Stimulated activated CD4-positive, alpha-beta T cell treated with anti-CD3 and anti-CD28 coated beads, Interleukin-15, amount 100 ng/mL, for 48 hours (primary cell): ENCODE measurements around the gene GALK1.
A peak's percentile ranks its signal among the peaks of the same experiment; 100 is the strongest.
"Not testable (repeated sequence)": the region's sequence is repeated elsewhere in the genome, so short reads cannot be mapped to it uniquely, and the experiment has no call there.

Experiments used
- DNase-seq, 2 donors: peaks; one replicate each; pipeline ENCODE4 v3.0.0-alpha.2; 2020; ENCODE audit warnings: low read depth in 2 of 2

The GALK1 gene

DNA sequence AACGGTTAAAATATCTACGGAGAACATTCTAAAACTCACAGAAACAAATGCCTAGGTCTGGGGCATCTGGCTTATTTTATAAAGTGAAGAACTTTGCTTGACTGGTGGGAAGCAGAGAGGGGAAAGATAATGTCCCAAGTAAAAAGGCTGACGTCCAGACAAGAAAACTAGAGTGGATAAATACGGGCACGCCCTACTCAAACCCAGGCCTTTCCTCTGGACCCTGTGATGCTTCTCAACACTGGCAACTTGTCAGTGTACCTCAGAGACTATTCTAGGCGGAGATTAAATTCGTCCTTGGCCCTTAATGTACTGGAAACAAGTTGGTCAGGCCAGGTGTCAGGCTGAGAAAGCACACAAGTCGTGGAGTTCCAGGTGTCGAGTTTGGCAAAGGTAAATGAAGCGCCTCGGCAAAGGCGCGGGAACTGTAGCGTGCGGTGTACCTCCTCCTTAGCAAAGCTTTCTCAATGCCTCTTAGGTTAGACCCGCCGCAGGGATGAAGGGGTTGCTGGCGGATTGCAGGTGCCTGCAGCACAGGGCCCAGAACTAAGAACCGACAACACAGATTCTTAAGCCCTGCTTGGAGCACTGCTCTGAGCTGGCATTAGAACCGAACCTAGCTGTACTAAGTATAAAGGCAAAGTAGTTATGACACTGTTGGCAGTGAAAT is 18.9 kb upstream of the GALK1 start:
- DNase-seq: no peak

DNA sequence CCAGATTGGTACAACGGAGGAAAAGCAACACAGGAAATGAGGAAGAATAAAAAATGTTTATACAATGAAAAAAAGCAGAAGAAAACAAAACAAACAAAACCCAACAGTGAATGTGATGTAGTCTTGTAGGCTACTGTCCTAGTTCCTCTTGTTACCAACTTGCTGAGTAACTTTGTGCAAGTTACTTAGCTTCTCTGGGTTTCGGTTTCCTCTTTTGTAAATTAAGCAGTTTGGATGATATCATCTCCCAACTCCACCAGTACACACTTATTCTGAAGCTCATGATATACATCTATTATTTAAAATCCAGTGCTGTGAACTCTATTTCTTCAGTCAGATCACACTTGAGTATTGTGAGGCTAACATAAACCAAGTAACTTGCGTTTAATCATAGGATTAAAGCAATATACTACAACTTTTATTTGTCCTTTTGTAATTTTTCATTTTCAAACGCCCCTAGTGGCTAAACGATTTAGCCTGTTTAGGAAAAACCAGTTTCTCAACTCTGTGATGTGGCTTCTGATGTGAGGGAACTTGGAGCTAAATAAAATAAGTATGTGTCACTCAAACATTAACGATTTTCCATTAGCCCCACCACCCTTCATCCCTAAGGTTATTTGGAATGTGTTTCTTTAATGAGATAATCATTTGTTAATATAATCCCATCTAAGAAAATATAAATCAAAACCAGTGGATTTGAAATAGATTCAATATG is 18.2 kb upstream of the GALK1 start:
- DNase-seq: no peak

DNA sequence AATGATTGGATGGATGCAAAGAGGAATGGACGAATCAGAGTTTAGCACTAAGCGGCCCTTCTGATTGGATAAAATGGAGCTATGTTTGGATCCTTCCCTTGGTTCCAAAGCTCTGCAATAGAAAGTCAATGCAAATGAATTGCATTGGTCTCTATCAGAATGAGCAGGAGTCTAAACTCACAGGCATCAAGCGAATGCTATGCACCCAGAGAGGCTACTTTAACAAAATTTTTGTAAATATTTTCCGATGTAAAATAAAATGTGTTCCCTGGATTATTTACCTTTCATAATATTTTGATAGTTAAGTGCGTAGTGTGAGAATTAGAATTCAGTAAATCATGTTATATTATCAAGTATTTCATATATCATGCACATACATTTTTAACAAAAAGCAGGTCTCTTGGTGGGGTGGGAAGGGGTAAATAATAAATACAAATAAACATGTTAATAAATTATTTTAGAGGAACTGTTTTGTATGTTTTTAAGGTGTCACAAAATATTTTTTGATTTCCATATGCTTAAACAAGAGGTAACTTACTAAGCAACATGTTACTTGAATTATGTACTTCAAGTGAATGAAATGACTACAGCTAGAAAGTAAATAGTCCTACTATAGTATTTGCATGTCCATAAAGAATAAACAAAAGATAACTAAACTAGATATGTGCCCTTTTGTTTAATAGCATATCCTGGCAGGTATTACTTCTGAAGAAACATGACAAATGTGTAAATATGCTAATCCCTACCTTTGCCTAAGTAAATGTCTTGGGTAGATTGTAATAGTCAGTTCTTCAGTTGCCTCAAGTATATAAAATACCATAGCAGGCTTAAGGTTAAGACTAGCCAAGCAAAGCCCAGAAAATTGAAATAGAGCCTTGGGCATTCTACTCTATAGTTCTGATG is 15.2 kb upstream of the GALK1 start:
- no peak for DNase-seq

DNA sequence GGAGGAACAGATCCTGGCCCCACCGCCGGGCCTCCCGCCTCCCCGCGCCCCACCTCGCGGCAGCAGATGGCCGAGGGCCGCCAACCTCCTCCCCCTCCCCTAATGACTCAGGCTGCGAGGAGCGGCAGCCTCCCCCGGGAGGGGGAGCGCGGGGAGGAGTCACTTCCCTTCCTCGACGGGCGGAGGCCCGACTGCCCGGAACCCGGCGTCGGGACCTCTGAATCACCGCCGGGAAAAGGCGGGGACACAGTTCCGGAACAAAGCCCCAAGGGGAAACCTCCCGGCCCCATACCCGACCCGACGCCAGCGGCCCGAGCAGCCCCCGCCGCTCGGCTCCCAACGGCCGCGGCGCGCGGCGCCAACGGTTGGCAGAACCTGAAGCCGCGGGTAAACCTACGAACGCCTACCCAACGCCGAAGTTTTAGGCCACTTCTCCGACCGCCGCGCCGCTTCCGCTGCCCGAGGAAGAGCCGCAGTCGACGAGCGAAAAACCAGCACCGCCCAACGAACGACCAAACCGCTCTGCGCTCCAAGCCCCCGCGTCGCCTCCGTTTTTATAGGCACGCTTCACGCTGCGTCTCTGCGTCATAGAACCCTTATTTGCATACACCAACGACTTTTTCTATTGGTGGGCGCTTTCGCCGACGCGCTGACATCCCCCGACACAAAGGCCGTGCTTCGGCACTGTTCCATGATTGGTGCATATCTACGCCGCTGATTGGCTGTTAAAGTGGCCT is 14.4 kb upstream of the GALK1 start:
- DNase-seq: peak; percentile 91 to 93

DNA sequence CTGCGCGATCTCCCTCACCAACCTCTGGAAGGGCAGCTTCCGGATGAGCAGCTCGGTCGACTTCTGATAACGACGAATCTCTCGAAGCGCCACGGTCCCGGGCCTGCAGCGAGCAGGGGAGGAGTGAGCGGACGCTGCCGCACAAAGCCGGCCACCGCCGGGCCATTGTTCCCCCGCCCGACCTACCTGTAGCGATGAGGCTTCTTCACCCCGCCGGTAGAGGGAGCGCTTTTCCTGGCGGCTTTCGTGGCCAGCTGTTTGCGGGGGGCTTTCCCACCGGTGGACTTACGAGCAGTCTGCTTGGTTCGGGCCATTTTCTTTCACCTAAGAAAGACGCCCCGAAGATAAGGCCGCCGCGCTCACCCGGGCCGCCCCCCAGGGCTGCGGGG is 13.9 kb upstream of the GALK1 start:
- peak in 1 of 2 donors; percentile 67 for DNase-seq

DNA sequence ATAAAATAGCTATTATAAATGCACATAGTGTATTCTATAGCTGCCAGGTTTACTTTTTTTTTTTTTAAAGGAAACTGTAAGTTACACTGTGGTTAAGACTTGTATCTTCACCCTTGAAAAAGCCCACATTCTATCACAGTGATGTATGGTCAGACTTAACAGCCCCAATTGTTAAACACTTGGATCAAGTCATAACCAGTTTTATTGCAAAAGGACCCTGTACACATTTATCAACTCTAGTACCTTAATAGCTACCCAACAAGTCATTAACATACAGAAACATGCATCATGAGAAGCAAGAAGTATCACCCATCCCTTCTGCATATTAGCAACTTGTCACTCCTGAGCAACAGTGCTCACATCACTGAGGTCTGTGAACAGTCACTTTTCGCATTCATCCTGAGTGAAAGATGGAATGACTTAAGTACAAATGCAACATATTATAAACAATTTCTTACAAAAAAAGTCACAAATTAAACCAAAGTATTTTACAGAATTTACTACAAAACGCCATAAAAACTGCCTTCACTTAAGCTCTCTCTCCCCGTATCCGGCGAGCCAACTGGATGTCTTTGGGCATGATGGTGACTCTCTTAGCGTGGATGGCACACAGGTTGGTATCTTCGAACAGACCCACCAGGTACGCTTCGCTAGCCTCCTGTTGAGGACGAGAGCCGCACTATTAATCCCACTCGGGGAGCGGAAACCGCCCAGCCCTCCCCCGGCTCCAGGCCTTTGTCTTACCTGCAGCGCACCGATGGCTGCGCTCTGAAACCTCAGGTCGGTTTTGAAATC is 13.3 kb upstream of the GALK1 start:
- not testable (repeated sequence) for DNase-seq

DNA sequence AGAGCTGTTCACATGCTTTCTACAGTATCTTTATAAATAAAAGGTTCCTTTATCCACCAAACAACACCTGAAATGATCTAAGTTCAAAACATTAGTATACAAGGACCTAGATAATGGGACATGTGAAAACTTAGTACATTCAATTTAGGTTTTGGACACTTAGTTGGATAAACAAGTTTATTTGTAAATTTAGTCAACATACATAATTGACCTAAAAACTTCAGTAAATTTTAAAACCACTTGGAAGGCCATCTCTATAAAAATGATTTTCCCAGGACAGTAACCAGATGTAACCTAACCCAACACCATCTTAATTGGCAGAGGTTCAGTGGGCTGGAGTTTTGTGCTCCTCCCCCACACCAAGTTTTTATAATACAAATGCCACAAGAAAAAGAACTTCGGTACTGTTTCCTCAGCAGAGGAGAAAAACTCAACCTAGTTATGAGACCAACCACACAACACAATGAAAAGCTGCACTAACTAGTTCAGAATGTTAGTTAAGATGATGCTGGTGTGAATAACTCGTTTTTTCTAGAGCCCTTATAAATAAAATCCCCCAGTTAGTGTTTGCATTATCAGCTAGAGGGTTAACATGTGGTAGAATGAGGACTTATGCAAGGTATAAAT is 12.4 kb upstream of the GALK1 start:
- no peak for DNase-seq

DNA sequence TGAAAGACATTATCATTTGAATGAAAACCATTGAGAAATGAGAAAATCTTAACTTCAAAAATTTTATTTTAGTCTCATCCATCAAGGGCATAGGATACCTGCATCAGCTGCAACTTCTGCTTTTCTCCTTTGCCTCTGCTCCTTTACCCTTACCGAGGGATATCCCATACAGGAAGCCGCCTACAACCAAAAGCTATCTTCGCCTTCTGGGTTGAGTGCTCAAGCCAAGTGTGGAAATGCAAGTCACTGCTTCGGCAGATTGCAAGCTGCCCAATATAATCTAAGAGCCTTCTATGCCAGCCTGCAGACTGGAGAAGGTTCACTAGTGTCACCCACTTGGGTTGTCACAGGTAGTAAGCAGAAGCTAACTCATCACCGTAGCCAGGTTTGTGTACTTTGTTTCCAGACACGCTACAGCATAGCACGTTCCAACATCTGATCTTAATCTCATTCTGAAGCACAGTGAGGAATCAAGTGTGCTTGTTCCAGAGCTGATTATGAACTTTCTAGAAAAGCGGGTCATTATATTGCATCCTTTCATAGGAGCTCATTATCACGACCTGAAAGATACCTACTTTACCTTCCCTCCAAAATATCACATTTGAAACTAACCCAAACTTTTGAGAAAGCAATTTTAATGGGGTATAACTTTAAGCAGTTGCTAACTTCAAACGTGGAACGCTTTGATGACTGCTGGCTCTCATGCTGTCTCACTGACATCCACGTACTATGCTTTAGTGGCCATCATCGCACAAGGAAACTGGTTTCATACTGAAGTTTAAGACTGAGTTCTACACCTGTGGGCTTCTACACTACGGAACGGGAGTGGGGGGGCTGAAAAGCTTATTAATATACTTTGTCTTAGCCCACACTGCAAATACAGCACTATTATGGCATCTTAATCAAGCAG is 11.6 kb upstream of the GALK1 start:
- DNase-seq: no peak

DNA sequence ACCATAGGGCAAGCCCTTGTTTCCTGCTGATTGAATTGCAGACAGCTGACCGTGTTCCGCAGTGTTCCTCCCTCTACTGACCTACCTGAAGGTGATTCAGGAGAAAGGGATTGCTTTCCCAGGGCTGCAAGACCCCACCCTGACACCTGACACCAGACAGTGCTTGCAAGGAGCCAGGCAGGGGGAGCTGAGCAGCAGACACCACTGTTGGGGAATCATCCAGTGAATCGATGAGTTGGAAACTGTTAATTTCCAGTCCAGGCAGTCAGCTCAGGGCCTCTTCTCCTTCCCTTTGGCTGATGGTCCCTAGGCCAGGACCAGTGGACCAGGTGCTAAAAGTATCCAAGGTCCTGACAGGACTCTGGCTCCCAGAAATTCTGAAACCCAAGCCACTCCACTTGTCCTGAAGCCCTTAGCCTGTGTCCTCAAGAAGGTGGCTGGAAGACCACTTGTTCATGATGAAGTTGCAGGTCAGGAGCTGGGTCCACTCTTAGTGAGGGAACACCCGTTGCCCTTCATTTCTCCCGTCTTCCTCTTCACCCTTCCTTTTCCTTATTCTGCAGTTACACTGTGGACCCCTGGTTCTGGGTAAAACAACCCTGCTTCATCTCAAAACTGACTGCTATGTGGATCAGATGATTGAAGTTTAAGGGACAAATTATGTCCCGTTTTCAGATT is 10.1 kb upstream of the GALK1 start:
- DNase-seq: no peak

DNA sequence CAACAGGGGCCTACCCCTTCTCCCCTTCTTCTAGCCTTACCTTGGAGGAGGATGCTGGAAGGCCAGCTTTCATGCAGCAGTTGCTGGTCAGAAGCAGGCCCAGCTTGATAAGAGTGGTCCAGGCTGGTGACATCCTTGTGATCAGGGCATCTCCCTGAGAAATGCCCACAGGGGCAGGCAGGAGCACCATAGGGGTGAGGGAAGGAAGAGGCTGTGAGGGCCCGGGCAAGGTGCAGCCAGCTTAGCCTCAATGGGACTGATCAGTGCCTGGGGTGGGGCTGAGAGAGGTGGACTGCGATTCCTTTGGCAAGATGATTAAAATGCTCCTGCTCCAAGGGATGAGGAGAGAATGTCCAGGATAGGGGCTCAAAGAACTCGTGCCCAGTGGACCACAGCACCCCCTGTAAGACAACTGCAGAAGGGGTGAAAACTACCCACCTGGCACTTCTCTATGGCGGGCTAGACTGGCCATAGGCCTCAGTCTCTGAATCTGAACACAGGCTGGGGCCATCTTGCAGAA is 9.5 kb upstream of the GALK1 start:
- no peak for DNase-seq

DNA sequence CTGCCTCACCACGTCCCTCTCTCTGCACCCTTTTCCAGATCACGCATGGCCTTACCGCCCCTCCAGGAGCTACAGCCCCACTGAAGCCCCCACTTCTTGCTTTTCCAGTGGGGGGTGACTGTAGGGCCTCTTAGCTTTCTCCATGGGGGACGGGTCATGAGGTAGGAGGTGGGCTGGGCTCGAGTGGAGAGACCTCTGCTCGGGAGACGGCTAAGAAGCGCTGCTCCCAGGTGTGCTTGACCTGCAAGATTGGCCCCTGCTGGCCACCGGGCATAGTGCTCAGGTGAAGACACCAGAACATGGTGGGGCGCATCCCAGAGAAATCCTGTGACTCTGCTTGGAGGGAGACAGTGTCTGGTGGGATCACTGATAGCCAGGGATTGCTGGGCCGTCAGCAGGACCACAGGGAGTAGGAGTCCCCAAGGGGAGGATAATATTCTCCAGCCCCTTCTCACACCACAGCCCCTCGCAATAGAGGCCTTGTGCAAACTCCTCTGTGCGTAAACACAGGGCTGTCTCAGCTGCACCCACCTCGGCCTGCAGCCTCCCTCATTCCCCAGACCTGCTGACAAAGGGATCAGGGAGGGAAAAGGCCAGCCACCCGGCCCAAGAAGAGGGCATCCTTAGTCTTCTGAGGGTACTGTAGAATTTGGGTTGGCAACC is 8.9 kb upstream of the GALK1 start:
- no peak for DNase-seq

DNA sequence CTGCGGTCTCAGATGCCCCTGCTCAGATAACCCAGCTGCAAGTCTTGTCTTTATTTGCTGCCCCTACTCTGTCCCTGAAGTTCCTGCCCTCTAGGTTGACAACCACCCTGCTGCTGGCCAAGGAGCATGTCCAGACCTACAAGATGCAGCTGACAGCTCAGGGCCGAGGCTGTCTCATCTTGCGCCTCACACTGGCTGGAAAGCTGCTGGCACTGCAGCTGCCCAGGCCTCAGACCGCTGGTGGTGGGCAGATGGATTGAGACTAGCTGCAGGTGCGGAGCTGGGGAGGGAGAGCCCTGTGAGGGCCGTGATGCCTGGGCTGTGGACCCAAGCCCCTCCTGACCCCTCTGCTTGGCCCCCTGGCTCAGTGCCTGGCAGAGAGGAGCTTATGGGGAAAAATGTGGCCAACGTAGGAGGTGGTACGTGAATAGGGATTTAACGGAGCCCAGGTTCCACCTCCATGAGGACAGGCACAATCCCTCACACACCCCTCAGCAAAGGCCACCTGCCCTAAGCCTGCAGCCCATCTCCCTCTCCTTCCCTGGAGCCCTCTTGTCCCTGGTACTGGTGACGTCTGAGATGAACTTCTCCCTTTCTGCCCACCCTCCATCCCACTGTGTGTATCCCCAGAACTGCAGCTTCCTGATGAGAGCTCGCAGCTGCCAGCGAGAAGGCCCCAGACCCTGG is 8.3 kb upstream of the GALK1 start:
- no peak for DNase-seq

DNA sequence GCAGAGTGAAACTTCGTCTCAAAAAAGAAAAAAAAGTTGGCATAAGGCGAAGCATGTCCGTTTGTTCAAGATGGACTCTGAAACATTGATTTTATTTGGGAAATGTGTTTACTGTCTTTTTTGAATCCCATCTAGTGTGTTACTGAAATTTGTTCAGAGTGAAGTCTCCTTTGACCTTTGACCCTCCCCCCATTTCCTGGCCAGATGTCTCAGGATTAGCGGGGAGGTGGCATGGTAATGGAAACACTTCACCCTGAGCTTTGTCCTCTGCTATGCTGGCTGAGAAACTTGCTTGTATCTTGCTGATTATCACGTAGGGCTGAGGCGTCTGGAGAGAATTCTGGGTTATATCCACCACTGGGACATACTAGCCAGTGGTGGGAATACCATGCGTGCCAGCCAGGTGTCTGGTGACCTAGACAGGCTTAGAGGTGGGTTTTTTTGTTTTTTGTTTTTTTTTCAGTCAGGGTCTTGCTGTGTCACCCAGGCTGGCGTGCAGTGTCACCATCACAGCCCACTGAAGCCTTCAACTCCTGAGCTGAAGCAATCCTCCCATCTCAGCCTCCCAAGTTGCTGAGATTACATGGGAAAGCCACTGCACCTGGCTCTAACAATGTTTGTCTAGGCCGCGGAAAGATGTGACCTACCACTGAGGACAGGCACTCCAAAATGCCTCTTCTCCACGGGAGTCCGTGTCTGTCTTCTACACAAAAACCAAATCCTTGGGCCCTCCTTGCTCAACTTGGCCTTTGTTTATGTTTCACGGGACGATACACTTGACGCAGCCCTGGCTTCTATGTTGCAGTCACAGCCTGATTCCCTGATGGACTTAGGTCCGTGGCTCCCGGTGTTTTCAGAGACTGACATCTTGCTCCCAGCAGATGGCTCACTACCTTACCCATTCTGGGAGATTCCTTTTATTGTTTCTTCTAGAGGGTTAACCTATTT is 6.6 kb upstream of the GALK1 start:
- no peak for DNase-seq

DNA sequence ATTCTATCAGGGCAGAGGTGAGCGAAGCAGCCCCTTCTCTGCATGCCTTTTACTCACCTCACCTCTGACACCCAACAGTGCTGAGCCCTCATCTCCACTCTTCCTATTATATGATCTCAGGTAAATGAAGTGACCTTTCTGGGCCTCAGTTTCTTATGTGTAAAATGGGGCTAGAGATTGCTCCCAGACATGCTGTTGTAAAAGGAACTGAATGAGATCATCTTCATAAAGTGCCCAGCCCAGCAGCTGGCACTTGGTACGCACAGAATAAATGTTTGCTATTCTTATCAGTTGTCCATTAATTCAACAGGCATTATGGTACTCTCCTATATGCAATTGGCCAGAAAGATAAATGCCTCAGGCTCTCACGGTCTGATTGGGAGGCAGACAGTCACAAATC is 4.5 kb upstream of the GALK1 start:
- no peak for DNase-seq

DNA sequence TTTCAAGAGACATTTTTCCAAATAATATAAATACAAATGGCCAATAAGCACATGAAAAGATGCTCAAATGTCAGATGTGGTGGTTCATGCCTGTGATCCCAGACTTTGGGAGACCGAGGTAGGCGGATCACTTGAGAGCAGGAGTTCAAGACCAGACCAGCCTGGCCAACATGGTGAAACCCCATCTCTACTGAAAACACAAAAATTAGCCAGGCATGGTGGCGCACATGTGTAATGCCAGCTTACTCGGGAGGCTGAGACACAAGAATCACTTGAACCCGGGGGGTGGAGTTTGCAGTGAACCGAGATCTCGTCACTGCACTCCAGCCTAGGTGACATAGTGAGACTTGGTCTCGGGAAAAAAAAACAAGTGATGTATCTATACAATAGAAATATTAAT is 2.9 kb upstream of the GALK1 start:
- DNase-seq: no peak

DNA sequence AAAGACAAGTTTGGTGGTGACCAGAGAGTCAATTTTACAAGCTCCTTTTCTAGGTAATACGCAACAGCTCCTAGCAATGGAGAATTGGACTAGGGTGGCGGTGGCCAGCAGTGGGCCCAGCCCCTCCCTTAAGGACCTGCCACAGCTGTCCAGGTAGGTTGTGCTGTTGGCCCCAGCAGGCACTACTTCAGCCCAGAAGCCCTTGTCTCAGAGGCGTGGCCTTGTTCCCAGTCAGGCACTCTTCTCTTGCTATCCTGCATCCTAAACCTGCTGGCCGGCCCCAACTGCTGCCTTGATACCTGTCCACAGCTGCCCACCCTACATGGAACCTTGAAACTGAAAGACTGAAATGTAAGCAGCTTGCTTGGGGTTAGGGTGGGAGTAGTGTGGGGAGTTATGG is 989 bp upstream of the GALK1 start:
- no peak for DNase-seq

DNA sequence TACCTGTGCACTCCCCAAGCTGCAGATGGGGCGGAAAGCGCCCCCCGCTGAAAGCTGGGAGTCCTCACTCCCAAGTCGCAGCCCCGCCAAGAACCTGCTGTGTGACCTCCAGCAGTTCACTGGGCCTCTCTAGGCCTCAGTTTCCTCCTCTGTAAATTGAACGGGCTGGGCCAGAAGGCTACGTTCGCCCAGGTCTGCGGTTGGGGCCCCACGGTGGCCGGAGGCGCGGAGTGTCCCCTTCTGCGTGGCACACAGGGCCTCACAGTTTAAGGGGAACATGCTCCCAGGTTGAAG is 628 bp downstream of the GALK1 start:
- DNase-seq: no peak
